ENCODE results near the gene BROX.

BROX gene

GRCh38 chr1:222781251-222781650 is 68.9 kb downstream of the BROX start:
- no peak for DNase-seq

GRCh38 chr1:222783051-222783450 is 70.7 kb downstream of the BROX start:
- no peak for DNase-seq

GRCh38 chr1:222784371-222784770 is 72.0 kb downstream of the BROX start:
- no peak for DNase-seq
